ENCODE data around the gene SKA3. TPM values are rescaled to one million over a fixed set of nuclear protein-coding genes. Genes with fewer than 3 reads are reported as not detected.

The SKA3 gene
- polyA plus RNA-seq, 1 donor (not counting 4 experiments of a cell fraction or from before 2014, with no cell fraction given) = 13.4 TPM

DNA sequence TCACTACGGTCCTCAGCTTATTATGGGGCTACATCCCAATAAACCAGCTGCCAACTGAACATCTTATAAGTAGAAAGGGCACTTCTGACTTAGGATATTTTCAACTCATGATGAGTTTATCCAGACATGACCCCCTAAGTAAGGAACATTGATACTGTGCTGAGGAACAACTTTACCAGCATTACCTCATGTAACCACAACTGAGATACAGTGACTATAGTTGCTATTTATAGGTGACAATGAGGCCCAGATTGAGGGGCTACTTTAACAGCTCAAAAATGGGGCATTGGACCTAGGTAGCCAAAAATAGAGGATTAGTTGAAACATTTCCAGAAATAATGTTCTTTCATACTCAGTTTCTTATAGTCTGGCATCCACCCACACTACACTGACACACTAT is 26.8 kb downstream of the SKA3 start:
- Histone ChIP-seq H3K9me1 (ENCODE audit: control insufficient read depth, extremely low read depth, insufficient read depth, low read length) (no peaks in the 10 kb centered on the region), H4K20me1 (ENCODE audit: control insufficient read depth, extremely low read depth, insufficient read depth, low read length) (no peaks in the 10 kb centered on the region), H3K79me2 (ENCODE audit: control insufficient read depth, insufficient read depth, low read length) (peaks cover 12% of the 10 kb centered on the region), H3K27me3 (ENCODE audit: control insufficient read depth, extremely low read depth, insufficient read depth, low read length) (no peaks in the 10 kb centered on the region), H3K4me1 (ENCODE audit: control insufficient read depth, extremely low read depth, insufficient read depth, low read length) (peaks cover under 1% of the 10 kb centered on the region), H3K4me2 (ENCODE audit: control insufficient read depth, extremely low read depth, insufficient read depth, low read depth, low read length) (no peak overlapping the region), H3K9ac (ENCODE audit: control insufficient read depth, extremely low read depth, insufficient read depth, low read length) (no peak overlapping the region), H2AFZ (ENCODE audit: control insufficient read depth, low read length) (no peak overlapping the region), H3K4me3 (ENCODE audit: control insufficient read depth in 2 of 3, extremely low read depth in 1 of 3, insufficient read depth in 2 of 3, low read depth in 1 of 3, low read length in 3 of 3) (no peak overlapping the region), H3K36me3 (ENCODE audit: control insufficient read depth in 2 of 2, extremely low read depth in 1 of 2, insufficient read depth in 2 of 2, low read length in 2 of 2) (peaks cover 6 to 10% of the 10 kb centered on the region in 2 experiments), H3K9me3 (ENCODE audit: control insufficient read depth, low read depth, low read length) (no peaks in the 10 kb centered on the region), H3K27ac (ENCODE audit: control insufficient read depth, insufficient read depth, low read length) (no peak overlapping the region)
- no peak for TF ChIP-seq EZH2 (IDR thresholded peaks at IDR 0.05; ENCODE audit: low read length)
- TF ChIP-seq, protein P1, sequence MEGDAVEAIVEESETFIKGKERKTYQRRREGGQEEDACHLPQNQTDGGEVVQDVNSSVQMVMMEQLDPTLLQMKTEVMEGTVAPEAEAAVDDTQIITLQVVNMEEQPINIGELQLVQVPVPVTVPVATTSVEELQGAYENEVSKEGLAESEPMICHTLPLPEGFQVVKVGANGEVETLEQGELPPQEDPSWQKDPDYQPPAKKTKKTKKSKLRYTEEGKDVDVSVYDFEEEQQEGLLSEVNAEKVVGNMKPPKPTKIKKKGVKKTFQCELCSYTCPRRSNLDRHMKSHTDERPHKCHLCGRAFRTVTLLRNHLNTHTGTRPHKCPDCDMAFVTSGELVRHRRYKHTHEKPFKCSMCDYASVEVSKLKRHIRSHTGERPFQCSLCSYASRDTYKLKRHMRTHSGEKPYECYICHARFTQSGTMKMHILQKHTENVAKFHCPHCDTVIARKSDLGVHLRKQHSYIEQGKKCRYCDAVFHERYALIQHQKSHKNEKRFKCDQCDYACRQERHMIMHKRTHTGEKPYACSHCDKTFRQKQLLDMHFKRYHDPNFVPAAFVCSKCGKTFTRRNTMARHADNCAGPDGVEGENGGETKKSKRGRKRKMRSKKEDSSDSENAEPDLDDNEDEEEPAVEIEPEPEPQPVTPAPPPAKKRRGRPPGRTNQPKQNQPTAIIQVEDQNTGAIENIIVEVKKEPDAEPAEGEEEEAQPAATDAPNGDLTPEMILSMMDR (optimal IDR thresholded peaks at IDR 0.05 in 1 of 3, IDR thresholded peaks at IDR 0.05 in 1 of 3, conservative IDR thresholded peaks at IDR 0.05 in 1 of 3; ENCODE audit: extremely low read depth in 1 of 3, insufficient read depth in 2 of 3, low read length in 3 of 3) = no peak
- dilution Hi-C loops (cut with MboI; ENCODE audit: extremely low pct_ligation_motif_present, low sequenced_read_pairs) = no loop called here
- DNase-seq (ENCODE audit: low read depth, low spot score) (no peak), FAIRE-seq (no peak)

DNA sequence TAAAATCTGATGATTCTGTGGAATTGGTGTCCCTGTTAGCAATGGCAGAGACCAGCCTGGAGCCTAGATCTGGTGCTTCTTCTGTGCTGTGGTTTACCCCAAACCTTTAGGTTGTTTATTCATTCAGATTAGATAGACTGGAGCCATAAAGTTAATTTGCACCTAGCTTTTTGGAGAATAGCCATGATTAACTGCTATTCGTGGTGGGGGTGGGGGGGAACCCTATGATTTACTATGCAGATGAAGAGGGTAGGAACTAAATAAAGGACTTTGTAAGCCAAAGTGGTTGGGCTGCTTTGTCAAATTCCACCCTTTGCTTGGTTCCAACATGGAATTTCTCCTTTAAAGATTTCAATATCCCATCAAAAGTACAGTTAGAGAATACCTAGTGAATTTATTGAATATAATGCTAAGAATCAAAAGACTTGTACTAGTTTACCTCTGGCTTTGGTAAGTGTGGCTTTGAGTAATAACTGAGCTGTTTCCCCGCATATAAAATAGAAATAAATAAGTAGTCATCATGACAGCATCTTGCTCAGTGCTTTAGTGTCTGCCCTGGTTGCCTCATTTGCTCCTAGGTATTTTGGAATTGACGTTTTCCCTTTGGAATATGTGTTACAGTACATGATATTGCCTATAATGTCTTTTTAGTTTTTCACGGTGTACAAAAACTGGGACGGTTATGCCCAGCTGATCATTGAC is 27.6 kb downstream of the SKA3 start:
- peaks cover 8 to 10% of the 10 kb centered on the region in 2 experiments for H3K36me3 ChIP-seq (ENCODE audit: control insufficient read depth in 2 of 2, extremely low read depth in 1 of 2, insufficient read depth in 2 of 2, low read length in 2 of 2)
- dilution Hi-C loops (cut with MboI; ENCODE audit: extremely low pct_ligation_motif_present, low sequenced_read_pairs) = no loop called here
- no peaks in the 10 kb centered on the region for H4K20me1 ChIP-seq (ENCODE audit: control insufficient read depth, extremely low read depth, insufficient read depth, low read length)
- no peak overlapping the region for H2AFZ ChIP-seq (ENCODE audit: control insufficient read depth, low read length)
- no peaks in the 10 kb centered on the region for H3K27me3 ChIP-seq (ENCODE audit: control insufficient read depth, extremely low read depth, insufficient read depth, low read length)
- FAIRE-seq (no peak), DNase-seq (ENCODE audit: low read depth, low spot score) (no peak)
- H3K9ac ChIP-seq (ENCODE audit: control insufficient read depth, extremely low read depth, insufficient read depth, low read length) = no peak overlapping the region
- H3K4me2 ChIP-seq (ENCODE audit: control insufficient read depth, extremely low read depth, insufficient read depth, low read depth, low read length) = no peak overlapping the region
- H3K79me2 ChIP-seq (ENCODE audit: control insufficient read depth, insufficient read depth, low read length) = peaks cover 20% of the 10 kb centered on the region
- H3K4me1 ChIP-seq (ENCODE audit: control insufficient read depth, extremely low read depth, insufficient read depth, low read length) = peaks cover 3% of the 10 kb centered on the region
- H3K4me3 ChIP-seq (ENCODE audit: control insufficient read depth in 2 of 3, extremely low read depth in 1 of 3, insufficient read depth in 2 of 3, low read depth in 1 of 3, low read length in 3 of 3) = no peak overlapping the region
- no peak overlapping the region for H3K27ac ChIP-seq (ENCODE audit: control insufficient read depth, insufficient read depth, low read length)
- H3K9me3 ChIP-seq (ENCODE audit: control insufficient read depth, low read depth, low read length) = no peaks in the 10 kb centered on the region
- TF ChIP-seq, protein P1 (optimal IDR thresholded peaks at IDR 0.05 in 1 of 3, IDR thresholded peaks at IDR 0.05 in 1 of 3, conservative IDR thresholded peaks at IDR 0.05 in 1 of 3; ENCODE audit: extremely low read depth in 1 of 3, insufficient read depth in 2 of 3, low read length in 3 of 3) = no peak
- TF ChIP-seq EZH2 (IDR thresholded peaks at IDR 0.05; ENCODE audit: low read length) = no peak
- no peaks in the 10 kb centered on the region for H3K9me1 ChIP-seq (ENCODE audit: control insufficient read depth, extremely low read depth, insufficient read depth, low read length)
